ENCODE data around the gene RLN1. TPM values are rescaled to one million over a fixed set of nuclear protein-coding genes. Genes with fewer than 3 reads are reported as not detected.

Gene RLN1
- total and polyA plus RNA-seq, 2 experiments from 2014 or later, result 0.34 TPM; not detected in 1

- no peaks in the 10 kb centered on the region for H3K9me2 ChIP-seq (replicated peaks; ENCODE audit: insufficient read depth)
- no peaks in the 10 kb centered on the region for H3K4me1 ChIP-seq (ENCODE audit: insufficient read depth)
- no peaks in the 10 kb centered on the region for H4K20me1 ChIP-seq (ENCODE audit: insufficient read depth, poor library complexity, severe bottlenecking)
- H3K36me3 ChIP-seq (replicated peaks; ENCODE audit: insufficient read depth, low read depth), result no peaks in the 10 kb centered on the region
- TF ChIP-seq EZH2phosphoT487 (IDR thresholded peaks at IDR 0.05; ENCODE audit: low read depth, severe bottlenecking, unreplicated experiment), result no peak
- TF ChIP-seq CTCF (IDR thresholded peaks at IDR 0.05; ENCODE audit: poor library complexity), result no peak
- no peak for TF ChIP-seq EZH2 (IDR thresholded peaks at IDR 0.05; ENCODE audit: borderline replicate concordance)
- H2AFZ ChIP-seq, result no peak overlapping the region
- no peaks in the 10 kb centered on the region for H3K79me2 ChIP-seq
- no peak overlapping the region for H3K4me3 ChIP-seq
- WGBS (ENCODE audit: low lambda C conversion rate, missing lambda C conversion rate), result 73% methylated on average over 4 of the region's 4 CpGs
- no peaks in the 10 kb centered on the region for H3K9me3 ChIP-seq (ENCODE audit: low read depth)
- DNase-seq (ENCODE audit: low spot score), result no peak
- H3K27ac ChIP-seq, result no peak overlapping the region
- H3K27me3 ChIP-seq, result no peaks in the 10 kb centered on the region
- H3K4me2 ChIP-seq, result no peak overlapping the region
Measured at GRCh38 chr9:5301544-5301943, 38.1 kb downstream of the RLN1 start.

GRCh38 chr9:5292141-5292540, 47.5 kb downstream of the RLN1 start:
- no peaks in the 10 kb centered on the region for H3K9me3 ChIP-seq (ENCODE audit: low read depth)
- no peak for TF ChIP-seq CTCF (IDR thresholded peaks at IDR 0.05; ENCODE audit: poor library complexity)
- TF ChIP-seq EZH2phosphoT487 (IDR thresholded peaks at IDR 0.05; ENCODE audit: low read depth, severe bottlenecking, unreplicated experiment), result no peak
- TF ChIP-seq EZH2 (IDR thresholded peaks at IDR 0.05; ENCODE audit: borderline replicate concordance), result no peak
- H3K79me2 ChIP-seq, result no peaks in the 10 kb centered on the region
- no peak overlapping the region for H3K4me3 ChIP-seq
- H3K9me2 ChIP-seq (replicated peaks; ENCODE audit: insufficient read depth), result no peaks in the 10 kb centered on the region
- H3K4me2 ChIP-seq, result no peak overlapping the region
- H4K20me1 ChIP-seq (ENCODE audit: insufficient read depth, poor library complexity, severe bottlenecking), result no peaks in the 10 kb centered on the region
- H3K36me3 ChIP-seq (replicated peaks; ENCODE audit: insufficient read depth, low read depth), result no peaks in the 10 kb centered on the region
- H3K27ac ChIP-seq, result no peak overlapping the region
- no peaks in the 10 kb centered on the region for H3K4me1 ChIP-seq (ENCODE audit: insufficient read depth)
- WGBS (ENCODE audit: low lambda C conversion rate, missing lambda C conversion rate), result 74% methylated on average over 1 of the region's 1 CpG
- no peak for DNase-seq (ENCODE audit: low spot score)
- H2AFZ ChIP-seq, result no peak overlapping the region
- no peaks in the 10 kb centered on the region for H3K27me3 ChIP-seq

- Histone ChIP-seq H3K4me2 (no peak overlapping the region), H3K9me2 (replicated peaks; ENCODE audit: insufficient read depth) (peaks cover 3% of the 10 kb centered on the region)
- 38% methylated on average over 1 of the region's 1 CpG for WGBS (ENCODE audit: low lambda C conversion rate, missing lambda C conversion rate)
Measured at GRCh38 chr9:5288591-5288990, 51.1 kb downstream of the RLN1 start.

More at GRCh38 chr9:5288591-5288990, 51.1 kb downstream of the RLN1 start:
- H3K27me3 ChIP-seq, result no peaks in the 10 kb centered on the region
- H4K20me1 ChIP-seq (ENCODE audit: insufficient read depth, poor library complexity, severe bottlenecking), result no peaks in the 10 kb centered on the region
- H3K36me3 ChIP-seq (replicated peaks; ENCODE audit: insufficient read depth, low read depth), result no peaks in the 10 kb centered on the region
- no peaks in the 10 kb centered on the region for H3K4me1 ChIP-seq (ENCODE audit: insufficient read depth)
- TF ChIP-seq EZH2phosphoT487 (IDR thresholded peaks at IDR 0.05; ENCODE audit: low read depth, severe bottlenecking, unreplicated experiment) (no peak), EZH2 (IDR thresholded peaks at IDR 0.05; ENCODE audit: borderline replicate concordance) (no peak), CTCF (IDR thresholded peaks at IDR 0.05; ENCODE audit: poor library complexity) (no peak)
- no peak overlapping the region for H3K4me3 ChIP-seq
- H3K9me3 ChIP-seq (ENCODE audit: low read depth), result no peaks in the 10 kb centered on the region
- no peak overlapping the region for H3K27ac ChIP-seq
- DNase-seq (ENCODE audit: low spot score), result no peak
- H2AFZ ChIP-seq, result no peak overlapping the region
- no peaks in the 10 kb centered on the region for H3K79me2 ChIP-seq

Measured in hepatocyte (in vitro differentiated cells).